ENCODE results near the gene PIK3CD. TPM values are rescaled to one million over a fixed set of nuclear protein-coding genes. Genes with fewer than 3 reads are reported as not detected.
A peak's percentile ranks its signal among the peaks of the same experiment; 100 is the strongest.

PIK3CD gene
- total and polyA plus RNA-seq, 10 of the 15 experiments (the other 5 are each of a cell fraction or from before 2014, with no cell fraction given), result 7.0 to 101 (median 51.1) TPM

GRCh38 chr1:9629445-9630201, 21.9 kb upstream of the PIK3CD start:
- RAD21 ChIA-PET (ENCODE audit: unreplicated experiment), result interaction anchor here (0.6 to 7.7 kb wide), 16 partner anchors 15 to 236 kb away, joined by 3 to 336 read pairs (median 7); partner anchors contain the start of genes PIK3CD and SLC25A33
- H3K27me3 ChIP-seq (replicated peaks in 1 of 2; ENCODE audit: control insufficient read depth in 2 of 2, insufficient read depth in 2 of 2, low read length in 1 of 2), result no peaks in the 10 kb centered on the region
- DNase-seq (ENCODE audit: low read depth, low spot score), result peak; percentile 71
- H3K4me2 ChIP-seq (ENCODE audit: control insufficient read depth, insufficient read depth), result peak overlapping the region; percentile 98
- ATAC-seq, result peak; percentile 45
- no peaks in the 10 kb centered on the region; the same call in 1 of the 3 replicates for H3K9me3 ChIP-seq (replicated peaks; ENCODE audit: control insufficient read depth, insufficient read depth, low read length)
- in situ Hi-C loops (cut with MboI) (loop anchor here (5.0 kb wide), 1 partner anchor 238 kb away; no protein-coding TSS in a partner anchor), intact Hi-C loops (cut with micrococcal nuclease; ENCODE audit: unreplicated experiment) (loop anchor here (1.0 to 5.0 kb wide), 3 partner anchors 26 to 153 kb away; no protein-coding TSS in a partner anchor)
- H3K4me3 ChIP-seq, result peak overlapping the region; percentile 86
- peak overlapping the region; percentile 98 for H3K9ac ChIP-seq (ENCODE audit: control insufficient read depth, insufficient read depth, low read length)
- peak; percentile 44 for FAIRE-seq
- peak overlapping the region; percentile 98 for H3K27ac ChIP-seq (ENCODE audit: control insufficient read depth, insufficient read depth)
- H4K20me1 ChIP-seq (ENCODE audit: control insufficient read depth, insufficient read depth), result no peaks in the 10 kb centered on the region
- H2AFZ ChIP-seq (ENCODE audit: control insufficient read depth, low read depth, low read length), result peak overlapping the region; percentile 73
- SMC1A ChIA-PET (ENCODE audit: uncharacterized antibody, unreplicated experiment), result interaction anchor here (1.0 to 8.0 kb wide), 13 partner anchors 10 to 234 kb away, joined by 3 to 215 read pairs (median 5); partner anchors contain the start of gene PIK3CD
- BruUV-seq (replicated peaks), result no TSS peak
- H3K4me1 ChIP-seq (ENCODE audit: control insufficient read depth, insufficient read depth, low read length), result peaks cover 37% of the 10 kb centered on the region
- H3K36me3 ChIP-seq (ENCODE audit: control insufficient read depth in 2 of 2, insufficient read depth in 2 of 2, low read length in 1 of 2), result no peaks in the 10 kb centered on the region; a peak in 1 of 4 replicates
- WGBS (ENCODE audit: insufficient coverage, insufficient replicate concordance, low lambda C conversion rate, missing lambda C conversion rate), result 1% methylated on average over 27 of the region's 29 CpGs
- peaks cover 35% of the 10 kb centered on the region for H3K79me2 ChIP-seq (ENCODE audit: control insufficient read depth, insufficient read depth, low read length)
- POLR2A ChIA-PET, result interaction anchor here (1.0 to 7.1 kb wide), 12 partner anchors 9 to 191 kb away, joined by 3 to 284 read pairs (median 6); partner anchors contain the start of gene PIK3CD
- CTCF ChIA-PET, result interaction anchor here (0.5 to 7.6 kb wide), 15 partner anchors 14 to 1551 kb away, joined by 3 to 203 read pairs (median 7); partner anchors contain the start of gene PIK3CD
- peak; percentile 41; the same call in 1 of the 2 replicates for TF ChIP-seq TCF3 (IDR thresholded peaks at IDR 0.05; ENCODE audit: borderline replicate concordance, insufficient read depth, low read depth, low read length)
- TF ChIP-seq RB1 (IDR thresholded peaks at IDR 0.05; ENCODE audit: borderline replicate concordance), result peak; percentile 48; the same call in 1 of the 2 replicates
- peak; percentile 26; the same call in 1 of the 2 replicates for TF ChIP-seq BACH1 (IDR thresholded peaks at IDR 0.05; ENCODE audit: borderline replicate concordance)
- TF ChIP-seq IKZF1 (conservative IDR thresholded peaks at IDR 0.05), result peak; percentile 88
- TF ChIP-seq POLR2A (IDR thresholded peaks at IDR 0.05; ENCODE audit: low read depth, low read length), result peak; percentile 76
- no peak for TF ChIP-seq ZNF274 (IDR thresholded peaks at IDR 0.05; ENCODE audit: insufficient read depth, insufficient read length)
- peak; percentile 75 for TF ChIP-seq CUX1 (IDR thresholded peaks at IDR 0.05; ENCODE audit: insufficient replicate concordance, low read depth, low read length)
- peak; percentile 22; the same call in 1 of the 2 replicates for TF ChIP-seq ZNF687 (IDR thresholded peaks at IDR 0.05)
- peak; percentile 88 for TF ChIP-seq DPF2 (IDR thresholded peaks at IDR 0.05)
- TF ChIP-seq MTA3 (IDR thresholded peaks at IDR 0.05; ENCODE audit: borderline replicate concordance, low read length), result no peak
- no peak for TF ChIP-seq SIX5 (IDR thresholded peaks at IDR 0.05; ENCODE audit: low read depth, low read length, severe bottlenecking)
- TF ChIP-seq TBL1XR1 (IDR thresholded peaks at IDR 0.05; ENCODE audit: low read depth, low read length), result 0 out of 2 replicates have a peak, but pooled peaks have one; percentile 31
- 0 out of 2 replicates have a peak, but pooled peaks have one; percentile 35 for TF ChIP-seq HDGF (IDR thresholded peaks at IDR 0.05)
- 0 out of 2 replicates have a peak, but pooled peaks have one; percentile 46 for TF ChIP-seq HDAC2 (IDR thresholded peaks at IDR 0.05)
